Choroid plexus epithelial cell (primary cell): ENCODE results near the gene GABRB1.

Source experiments
- DNase-seq: peaks from one replicate; pipeline ENCODE4 v3.0.0-alpha.2; 2010; ENCODE audit warnings: low read depth
- H3K4me3 ChIP-seq: 2 replicates; pipeline ENCODE4 v1.5.1; 2011; ENCODE audit warnings: low read depth, mild to moderate bottlenecking, control low read depth, low read length, moderate library complexity
- TF ChIP-seq, protein P1 (sequence below): conservative IDR thresholded peaks from 2 replicates; pipeline ENCODE4 v1.5.1; 2011; ENCODE audit warnings: low read depth, mild to moderate bottlenecking, control low read depth, inconsistent platforms, low read length, moderate library complexity

The GABRB1 gene

GRCh38 chr4:47381172-47381571 lies 349.8 kb downstream of the GABRB1 start:
- no peak for DNase-seq
- TF ChIP-seq, protein P1, sequence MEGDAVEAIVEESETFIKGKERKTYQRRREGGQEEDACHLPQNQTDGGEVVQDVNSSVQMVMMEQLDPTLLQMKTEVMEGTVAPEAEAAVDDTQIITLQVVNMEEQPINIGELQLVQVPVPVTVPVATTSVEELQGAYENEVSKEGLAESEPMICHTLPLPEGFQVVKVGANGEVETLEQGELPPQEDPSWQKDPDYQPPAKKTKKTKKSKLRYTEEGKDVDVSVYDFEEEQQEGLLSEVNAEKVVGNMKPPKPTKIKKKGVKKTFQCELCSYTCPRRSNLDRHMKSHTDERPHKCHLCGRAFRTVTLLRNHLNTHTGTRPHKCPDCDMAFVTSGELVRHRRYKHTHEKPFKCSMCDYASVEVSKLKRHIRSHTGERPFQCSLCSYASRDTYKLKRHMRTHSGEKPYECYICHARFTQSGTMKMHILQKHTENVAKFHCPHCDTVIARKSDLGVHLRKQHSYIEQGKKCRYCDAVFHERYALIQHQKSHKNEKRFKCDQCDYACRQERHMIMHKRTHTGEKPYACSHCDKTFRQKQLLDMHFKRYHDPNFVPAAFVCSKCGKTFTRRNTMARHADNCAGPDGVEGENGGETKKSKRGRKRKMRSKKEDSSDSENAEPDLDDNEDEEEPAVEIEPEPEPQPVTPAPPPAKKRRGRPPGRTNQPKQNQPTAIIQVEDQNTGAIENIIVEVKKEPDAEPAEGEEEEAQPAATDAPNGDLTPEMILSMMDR = no peak
- no peak overlapping the region for H3K4me3 ChIP-seq

DNA sequence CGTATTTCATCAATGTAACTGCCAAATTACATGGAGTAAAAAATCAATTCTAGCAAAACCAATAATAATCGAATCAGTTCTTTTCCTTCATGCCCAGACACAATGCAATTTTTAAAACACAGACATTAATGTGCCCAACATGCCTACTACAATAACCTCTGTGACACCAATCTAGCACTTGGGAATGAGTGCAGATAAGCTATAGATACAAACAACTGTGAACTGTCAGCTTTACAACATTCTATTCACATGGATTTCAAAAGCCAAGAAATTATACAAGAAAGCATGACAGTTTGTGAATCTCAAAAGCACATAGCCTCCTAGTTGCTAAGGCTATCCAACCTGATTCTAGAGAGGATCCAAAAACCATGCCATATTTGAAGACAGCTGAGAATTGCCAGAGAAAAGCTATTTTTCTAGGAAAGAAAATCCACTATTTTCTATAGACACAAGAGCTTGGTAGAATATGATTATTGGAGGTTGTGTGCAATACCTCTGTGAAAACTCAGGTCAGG lies 351.5 kb downstream of the GABRB1 start:
- no peak overlapping the region for H3K4me3 ChIP-seq
- no peak for DNase-seq
- TF ChIP-seq, protein P1 = no peak

GRCh38 chr4:47383829-47384427 lies 352.6 kb downstream of the GABRB1 start:
- TF ChIP-seq, protein P1 = peak; percentile 61
- no peak overlapping the region for H3K4me3 ChIP-seq
- peak; percentile 63 for DNase-seq

GRCh38 chr4:47386146-47386545 lies 354.8 kb downstream of the GABRB1 start:
- no peak for DNase-seq
- TF ChIP-seq, protein P1 = no peak
- H3K4me3 ChIP-seq = no peak overlapping the region

GRCh38 chr4:47386561-47387235 lies 355.3 kb downstream of the GABRB1 start:
- no peak for DNase-seq
- TF ChIP-seq, protein P1 = no peak
- H3K4me3 ChIP-seq = no peak overlapping the region

DNA sequence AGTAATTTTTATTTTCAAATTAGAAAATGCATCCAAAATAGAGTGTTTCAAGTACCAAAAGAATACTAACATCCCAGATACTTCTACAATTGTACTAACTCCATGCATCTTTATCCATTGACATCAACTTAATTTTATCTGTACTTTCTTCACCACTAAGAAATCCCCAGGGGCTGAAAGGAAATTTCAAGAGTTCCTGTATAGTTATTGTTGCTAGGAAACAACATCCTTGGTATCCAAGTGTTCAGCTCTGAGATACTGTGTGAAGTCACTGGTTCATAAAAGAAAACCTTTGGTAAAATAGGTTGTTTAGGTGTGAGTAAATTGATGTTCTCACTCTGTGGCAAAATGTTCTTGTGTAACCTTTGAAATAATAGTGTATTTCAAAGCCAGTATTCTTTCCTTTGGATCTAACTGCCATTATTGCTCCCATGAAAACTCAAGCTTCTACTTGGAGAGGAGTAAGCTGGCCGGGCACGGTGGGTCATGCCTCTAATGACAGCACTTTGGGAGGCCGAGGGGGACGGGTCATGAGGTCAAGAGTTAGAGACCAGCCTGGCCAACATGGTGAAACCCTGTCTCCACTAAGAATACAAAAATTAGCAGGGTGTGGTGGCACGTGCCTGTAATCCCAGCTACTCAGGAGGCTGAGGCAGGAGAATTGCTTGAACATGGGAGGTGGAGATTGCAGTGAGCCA lies 359.2 kb downstream of the GABRB1 start:
- H3K4me3 ChIP-seq = no peak overlapping the region
- TF ChIP-seq, protein P1 = no peak
- DNase-seq = peak; percentile 48
